Effector memory CD4-positive, alpha-beta T cell (primary cell): ENCODE data around the gene DMRTA2.

Experiments
- DNase-seq, 3 donors: peaks; one replicate each; pipeline ENCODE4 v3.0.0-alpha.2; 2020
- H3K27ac ChIP-seq: 2 replicates; pipeline ENCODE4 v1.7.0; 2013; ENCODE audit warnings: mild to moderate bottlenecking, low read length, moderate library complexity; ENCODE audit not compliant: insufficient read depth, poor library complexity, severe bottlenecking
- H3K27me3 ChIP-seq: replicated peaks from 2 replicates; pipeline ENCODE4 v1.7.0; 2013; ENCODE audit warnings: mild to moderate bottlenecking, low read length; ENCODE audit not compliant: insufficient read depth, control insufficient read depth, poor library complexity, severe bottlenecking
- H3K36me3 ChIP-seq: 2 replicates; pipeline ENCODE4 v1.7.0; 2013; ENCODE audit warnings: mild to moderate bottlenecking, low read length, moderate library complexity; ENCODE audit not compliant: control insufficient read depth, insufficient read depth
- H3K4me1 ChIP-seq: 2 replicates; pipeline ENCODE4 v1.7.0; 2013; ENCODE audit warnings: low read length, mild to moderate bottlenecking; ENCODE audit not compliant: control insufficient read depth, insufficient read depth, poor library complexity, severe bottlenecking
- H3K4me3 ChIP-seq: 2 replicates; pipeline ENCODE4 v1.7.0; 2013; ENCODE audit warnings: low read length, low read depth, mild to moderate bottlenecking; ENCODE audit not compliant: insufficient read depth, poor library complexity, severe bottlenecking
- H3K9me3 ChIP-seq: 2 replicates; pipeline ENCODE4 v1.7.0; 2013; ENCODE audit warnings: mild to moderate bottlenecking, low read length, moderate library complexity; ENCODE audit not compliant: control insufficient read depth

Gene DMRTA2

GRCh38 chr1:50438945-50439344, 15.7 kb upstream of the DMRTA2 start:
- Histone ChIP-seq H3K9me3 (no peaks in the 10 kb centered on the region), H3K36me3 (no peaks in the 10 kb centered on the region), H3K27ac (no peak overlapping the region), H3K4me3 (no peak overlapping the region), H3K4me1 (no peaks in the 10 kb centered on the region), H3K27me3 (no peaks in the 10 kb centered on the region)
- no peak for DNase-seq

GRCh38 chr1:50436489-50436888, 13.2 kb upstream of the DMRTA2 start:
- Histone ChIP-seq H3K27me3 (peaks cover 4% of the 10 kb centered on the region), H3K4me1 (no peaks in the 10 kb centered on the region), H3K36me3 (no peaks in the 10 kb centered on the region), H3K9me3 (no peaks in the 10 kb centered on the region), H3K27ac (no peak overlapping the region), H3K4me3 (no peak overlapping the region)
- DNase-seq: no peak

- no peaks in the 10 kb centered on the region for H3K9me3 ChIP-seq
- no peaks in the 10 kb centered on the region for H3K36me3 ChIP-seq
- peaks cover 36% of the 10 kb centered on the region for H3K27me3 ChIP-seq
- H3K27ac ChIP-seq: no peak overlapping the region
- H3K4me3 ChIP-seq: no peak overlapping the region
- no peak for DNase-seq
- peaks cover 9% of the 10 kb centered on the region for H3K4me1 ChIP-seq
Observed at GRCh38 chr1:50430010-50430405, 6.8 kb upstream of the DMRTA2 start.

GRCh38 chr1:50427818-50428779, 4.9 kb upstream of the DMRTA2 start:
- Histone ChIP-seq H3K27ac (no peak overlapping the region), H3K4me3 (no peak overlapping the region), H3K4me1 (peaks cover 25% of the 10 kb centered on the region), H3K9me3 (no peaks in the 10 kb centered on the region), H3K36me3 (no peaks in the 10 kb centered on the region), H3K27me3 (peaks cover 54% of the 10 kb centered on the region)
- DNase-seq: no peak

GRCh38 chr1:50427086-50427817, 4.0 kb upstream of the DMRTA2 start:
- no peak overlapping the region for H3K27ac ChIP-seq
- no peaks in the 10 kb centered on the region for H3K9me3 ChIP-seq
- H3K27me3 ChIP-seq: peaks cover 60% of the 10 kb centered on the region
- no peak overlapping the region for H3K4me3 ChIP-seq
- DNase-seq: no peak
- H3K36me3 ChIP-seq: no peaks in the 10 kb centered on the region
- peaks cover 28% of the 10 kb centered on the region for H3K4me1 ChIP-seq

GRCh38 chr1:50426702-50427085, 3.5 kb upstream of the DMRTA2 start:
- Histone ChIP-seq H3K4me3 (no peak overlapping the region), H3K27ac (no peak overlapping the region), H3K36me3 (no peaks in the 10 kb centered on the region), H3K9me3 (no peaks in the 10 kb centered on the region), H3K4me1 (peaks cover 28% of the 10 kb centered on the region), H3K27me3 (peaks cover 60% of the 10 kb centered on the region)
- DNase-seq: no peak

GRCh38 chr1:50426108-50426700, 3.0 kb upstream of the DMRTA2 start:
- Histone ChIP-seq H3K9me3 (no peaks in the 10 kb centered on the region), H3K4me1 (peaks cover 29% of the 10 kb centered on the region), H3K36me3 (no peaks in the 10 kb centered on the region), H3K27ac (no peak overlapping the region), H3K27me3 (peaks cover 60% of the 10 kb centered on the region), H3K4me3 (no peak overlapping the region)
- no peak for DNase-seq

- H3K9me3 ChIP-seq: no peaks in the 10 kb centered on the region
- H3K27ac ChIP-seq: no peak overlapping the region
- H3K36me3 ChIP-seq: no peaks in the 10 kb centered on the region
- H3K27me3 ChIP-seq: peaks cover 60% of the 10 kb centered on the region
- H3K4me3 ChIP-seq: no peak overlapping the region
- H3K4me1 ChIP-seq: peaks cover 34% of the 10 kb centered on the region
- no peak for DNase-seq
Observed at GRCh38 chr1:50425376-50426107, 2.3 kb upstream of the DMRTA2 start.

GRCh38 chr1:50424884-50425375, 1.7 kb upstream of the DMRTA2 start:
- DNase-seq: no peak
- Histone ChIP-seq H3K4me1 (peaks cover 34% of the 10 kb centered on the region), H3K9me3 (no peaks in the 10 kb centered on the region), H3K4me3 (peak overlapping the region; percentile 53), H3K36me3 (no peaks in the 10 kb centered on the region), H3K27me3 (peaks cover 66% of the 10 kb centered on the region), H3K27ac (no peak overlapping the region)
